ENCODE results near the gene IQGAP3. TPM values are rescaled to one million over a fixed set of nuclear protein-coding genes. Genes with fewer than 3 reads are reported as not detected.
A peak's percentile ranks its signal among the peaks of the same experiment; 100 is the strongest.

IQGAP3 gene
- total RNA-seq, 2 experiments from 2014 or later, result not detected

DNA sequence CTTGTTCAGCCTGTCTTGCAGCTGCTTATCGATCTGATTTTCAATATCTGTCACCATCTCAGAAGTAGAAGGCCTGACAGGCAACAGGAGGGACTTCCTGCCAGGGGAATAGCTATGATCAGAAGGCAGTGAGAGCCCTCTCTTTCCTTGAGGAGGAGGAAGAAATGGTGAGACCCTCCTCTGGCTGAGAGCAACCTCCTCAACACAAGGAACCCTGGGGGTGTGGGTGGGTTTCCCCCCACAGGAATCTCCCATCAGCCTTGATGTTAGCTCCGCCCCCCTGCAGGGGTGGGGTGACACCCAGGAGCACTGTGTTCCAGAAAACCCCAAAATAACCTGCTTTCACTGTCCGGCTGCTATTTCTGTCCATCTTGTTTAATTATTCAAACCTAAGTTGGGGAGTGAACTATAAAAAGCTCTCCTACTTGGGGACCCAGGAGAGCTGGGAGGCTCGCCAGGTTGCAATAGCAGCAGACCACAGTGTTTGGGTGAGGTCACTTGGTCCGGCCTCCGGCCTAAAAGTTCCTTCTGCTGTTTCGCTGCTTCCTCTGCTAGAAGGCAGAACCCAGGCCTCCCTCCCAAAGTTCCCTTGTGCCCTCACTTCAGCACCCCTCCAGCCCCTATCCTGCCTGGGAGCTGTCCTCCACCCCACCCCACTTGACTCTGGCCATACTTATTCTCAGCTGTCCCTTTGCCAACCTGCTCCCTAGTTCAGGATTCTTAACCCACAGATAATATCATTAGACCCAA, 64.0 kb downstream of the IQGAP3 start:
- ChIA-PET POLR2A (interaction anchor here (1.0 to 1.9 kb wide), 5 partner anchors 9 to 72 kb away, joined by 3 to 8 read pairs (median 5); no protein-coding TSS in a partner anchor), CTCF (interaction anchor here (1.1 kb wide), 1 partner anchor 100 kb away, joined by 3 read pairs; no protein-coding TSS in a partner anchor)
- H3K27ac Mint-ChIP-seq, result peak overlapping the region; percentile 97
- Histone ChIP-seq H3K9me3 (ENCODE audit: control insufficient read depth in 1 of 2, insufficient read depth in 1 of 2, low read length in 2 of 2) (no peaks in the 10 kb centered on the region), H3K27me3 (ENCODE audit: control insufficient read depth in 1 of 2, insufficient read depth in 2 of 2, low read length in 2 of 2) (no peaks in the 10 kb centered on the region), H3K4me1 (ENCODE audit: insufficient read depth, low read length) (peaks cover 44% of the 10 kb centered on the region), H3K4me3 (ENCODE audit: low read length) (no peak overlapping the region), H3K27ac (ENCODE audit: low read depth in 1 of 2, low read length in 2 of 2) (no peak overlapping the region), H3K36me3 (ENCODE audit: insufficient read depth, low read length) (no peaks in the 10 kb centered on the region)
- ATAC-seq (ENCODE audit: poor library complexity), result no peak
- intact Hi-C loops (cut with DNase I, micrococcal nuclease), result loop anchor here (5.0 to 10.0 kb wide), 3 partner anchors 74 to 256 kb away; partner anchors contain the start of genes ISG20L2 (in 1 of the 2), METTL25B (in 1 of the 2) and PRCC (in 1 of the 2)
- peaks cover 4% of the 10 kb centered on the region for H3K36me3 Mint-ChIP-seq (ENCODE audit: low read depth)
- peak overlapping the region; percentile 36 for H3K4me3 Mint-ChIP-seq
- H3K27me3 Mint-ChIP-seq, result no peaks in the 10 kb centered on the region
- DNase-seq, result peak in 2 of 14 experiments; percentile 56 to 61
- peaks cover 65% of the 10 kb centered on the region for H3K4me1 Mint-ChIP-seq (ENCODE audit: low read depth)
- TF ChIP-seq, protein P1, sequence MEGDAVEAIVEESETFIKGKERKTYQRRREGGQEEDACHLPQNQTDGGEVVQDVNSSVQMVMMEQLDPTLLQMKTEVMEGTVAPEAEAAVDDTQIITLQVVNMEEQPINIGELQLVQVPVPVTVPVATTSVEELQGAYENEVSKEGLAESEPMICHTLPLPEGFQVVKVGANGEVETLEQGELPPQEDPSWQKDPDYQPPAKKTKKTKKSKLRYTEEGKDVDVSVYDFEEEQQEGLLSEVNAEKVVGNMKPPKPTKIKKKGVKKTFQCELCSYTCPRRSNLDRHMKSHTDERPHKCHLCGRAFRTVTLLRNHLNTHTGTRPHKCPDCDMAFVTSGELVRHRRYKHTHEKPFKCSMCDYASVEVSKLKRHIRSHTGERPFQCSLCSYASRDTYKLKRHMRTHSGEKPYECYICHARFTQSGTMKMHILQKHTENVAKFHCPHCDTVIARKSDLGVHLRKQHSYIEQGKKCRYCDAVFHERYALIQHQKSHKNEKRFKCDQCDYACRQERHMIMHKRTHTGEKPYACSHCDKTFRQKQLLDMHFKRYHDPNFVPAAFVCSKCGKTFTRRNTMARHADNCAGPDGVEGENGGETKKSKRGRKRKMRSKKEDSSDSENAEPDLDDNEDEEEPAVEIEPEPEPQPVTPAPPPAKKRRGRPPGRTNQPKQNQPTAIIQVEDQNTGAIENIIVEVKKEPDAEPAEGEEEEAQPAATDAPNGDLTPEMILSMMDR (IDR thresholded peaks at IDR 0.05), result no peak
- no peaks in the 10 kb centered on the region for H3K9me3 Mint-ChIP-seq

GRCh38 chr1:156506450-156506849, 65.9 kb downstream of the IQGAP3 start:
- CTCF ChIA-PET, result interaction anchor here (1.0 kb wide), 1 partner anchor 26 kb away, joined by 3 read pairs; no protein-coding TSS in a partner anchor
- peak overlapping the region in 1 of 2 donors; percentile 96 for H3K27ac ChIP-seq (ENCODE audit: low read depth in 1 of 2, low read length in 2 of 2)
- H3K36me3 Mint-ChIP-seq (ENCODE audit: low read depth), result peaks cover 4% of the 10 kb centered on the region

More at GRCh38 chr1:156506450-156506849, 65.9 kb downstream of the IQGAP3 start:
- TF ChIP-seq, protein P1 (IDR thresholded peaks at IDR 0.05), result no peak
- Mint-ChIP-seq H3K27me3 (no peaks in the 10 kb centered on the region), H3K9me3 (no peaks in the 10 kb centered on the region), H3K4me3 (peak overlapping the region; percentile 32), H3K4me1 (ENCODE audit: low read depth) (peaks cover 76% of the 10 kb centered on the region), H3K27ac (peak overlapping the region; percentile 97)
- intact Hi-C loops (cut with DNase I, micrococcal nuclease), result loop anchor here (5.0 to 10.0 kb wide), 3 partner anchors 76 to 258 kb away; partner anchors contain the start of genes ISG20L2 (in 1 of the 2), METTL25B (in 1 of the 2) and PRCC (in 1 of the 2)
- Histone ChIP-seq H3K9me3 (ENCODE audit: control insufficient read depth in 1 of 2, insufficient read depth in 1 of 2, low read length in 2 of 2) (no peaks in the 10 kb centered on the region), H3K4me3 (ENCODE audit: low read length) (no peak overlapping the region), H3K27me3 (ENCODE audit: control insufficient read depth in 1 of 2, insufficient read depth in 2 of 2, low read length in 2 of 2) (no peaks in the 10 kb centered on the region), H3K4me1 (ENCODE audit: insufficient read depth, low read length) (peaks cover 63% of the 10 kb centered on the region), H3K36me3 (ENCODE audit: insufficient read depth, low read length) (no peaks in the 10 kb centered on the region)
- POLR2A ChIA-PET, result interaction anchor here (1.9 kb wide), 1 partner anchor 26 kb away, joined by 7 read pairs; no protein-coding TSS in a partner anchor
- no peak for ATAC-seq (ENCODE audit: poor library complexity)
- peak in 1 of 14 experiments; percentile 9 for DNase-seq

Measured in CD4-positive, alpha-beta T cell (primary cell).